ENCODE measurements around the gene KCNH3. TPM values are rescaled to one million over a fixed set of nuclear protein-coding genes. Genes with fewer than 3 reads are reported as not detected.

The KCNH3 gene
- total and polyA plus RNA-seq, 10 of the 15 experiments (the other 5 are each of a cell fraction or from before 2014, with no cell fraction given) = 0.03 to 0.45 (median 0.08) TPM; not detected in 5

DNA sequence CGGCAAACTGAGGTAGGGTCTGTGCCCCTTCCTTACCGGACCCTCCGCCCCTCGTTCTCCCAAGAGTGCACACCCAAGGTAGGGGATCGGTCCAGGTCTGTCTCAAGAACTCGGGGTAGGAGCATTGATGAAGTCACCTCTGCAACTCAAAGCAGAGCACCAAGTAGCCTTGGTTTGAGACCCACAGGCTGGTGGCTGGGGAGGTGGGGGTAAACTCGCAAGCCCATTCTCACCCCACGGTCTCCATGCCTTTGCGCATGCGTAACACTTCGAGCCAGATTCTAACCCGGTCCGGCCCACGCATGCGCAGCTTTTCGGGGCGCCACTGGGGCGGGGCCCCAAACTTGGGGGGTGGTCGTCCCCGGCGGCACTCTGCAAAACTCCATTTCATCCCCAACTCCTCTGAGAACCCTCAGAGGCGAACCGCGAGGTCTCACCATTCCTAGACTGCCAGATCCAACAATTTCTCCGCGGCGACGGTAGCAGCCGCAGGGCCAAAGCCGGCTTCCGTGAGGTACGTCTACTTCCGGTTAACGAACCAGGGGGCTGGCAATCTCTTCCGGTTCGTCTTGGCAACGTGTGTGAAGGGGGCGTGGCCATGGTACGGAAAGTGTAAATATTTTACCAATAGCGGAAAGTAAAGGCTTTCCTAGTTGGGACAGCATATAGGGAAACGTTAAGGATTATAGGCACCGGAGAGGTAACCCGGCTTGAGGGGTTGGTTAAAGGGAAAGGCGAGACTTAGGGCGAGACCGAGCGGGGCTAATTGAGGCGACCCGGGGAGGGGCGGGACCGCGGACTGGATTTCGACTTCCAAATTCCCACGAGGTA lies 29.0 kb downstream of the KCNH3 start, which contains the start of gene MCRS1 (continued):
- TF ChIP-seq, protein P1, sequence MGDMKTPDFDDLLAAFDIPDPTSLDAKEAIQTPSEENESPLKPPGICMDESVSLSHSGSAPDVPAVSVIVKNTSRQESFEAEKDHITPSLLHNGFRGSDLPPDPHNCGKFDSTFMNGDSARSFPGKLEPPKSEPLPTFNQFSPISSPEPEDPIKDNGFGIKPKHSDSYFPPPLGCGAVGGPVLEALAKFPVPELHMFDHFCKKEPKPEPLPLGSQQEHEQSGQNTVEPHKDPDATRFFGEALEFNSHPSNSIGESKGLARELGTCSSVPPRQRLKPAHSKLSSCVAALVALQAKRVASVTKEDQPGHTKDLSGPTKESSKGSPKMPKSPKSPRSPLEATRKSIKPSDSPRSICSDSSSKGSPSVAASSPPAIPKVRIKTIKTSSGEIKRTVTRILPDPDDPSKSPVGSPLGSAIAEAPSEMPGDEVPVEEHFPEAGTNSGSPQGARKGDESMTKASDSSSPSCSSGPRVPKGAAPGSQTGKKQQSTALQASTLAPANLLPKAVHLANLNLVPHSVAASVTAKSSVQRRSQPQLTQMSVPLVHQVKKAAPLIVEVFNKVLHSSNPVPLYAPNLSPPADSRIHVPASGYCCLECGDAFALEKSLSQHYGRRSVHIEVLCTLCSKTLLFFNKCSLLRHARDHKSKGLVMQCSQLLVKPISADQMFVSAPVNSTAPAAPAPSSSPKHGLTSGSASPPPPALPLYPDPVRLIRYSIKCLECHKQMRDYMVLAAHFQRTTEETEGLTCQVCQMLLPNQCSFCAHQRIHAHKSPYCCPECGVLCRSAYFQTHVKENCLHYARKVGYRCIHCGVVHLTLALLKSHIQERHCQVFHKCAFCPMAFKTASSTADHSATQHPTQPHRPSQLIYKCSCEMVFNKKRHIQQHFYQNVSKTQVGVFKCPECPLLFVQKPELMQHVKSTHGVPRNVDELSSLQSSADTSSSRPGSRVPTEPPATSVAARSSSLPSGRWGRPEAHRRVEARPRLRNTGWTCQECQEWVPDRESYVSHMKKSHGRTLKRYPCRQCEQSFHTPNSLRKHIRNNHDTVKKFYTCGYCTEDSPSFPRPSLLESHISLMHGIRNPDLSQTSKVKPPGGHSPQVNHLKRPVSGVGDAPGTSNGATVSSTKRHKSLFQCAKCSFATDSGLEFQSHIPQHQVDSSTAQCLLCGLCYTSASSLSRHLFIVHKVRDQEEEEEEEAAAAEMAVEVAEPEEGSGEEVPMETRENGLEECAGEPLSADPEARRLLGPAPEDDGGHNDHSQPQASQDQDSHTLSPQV (IDR thresholded peaks at IDR 0.05) = no peak
- peak; percentile 64; the same call in 1 of the 2 replicates for TF ChIP-seq GATAD2B (conservative IDR thresholded peaks at IDR 0.05; ENCODE audit: low read depth)
- peak; percentile 91 for TF ChIP-seq ZNF687 (IDR thresholded peaks at IDR 0.05)
- TF ChIP-seq EP300 (IDR thresholded peaks at IDR 0.05; ENCODE audit: borderline replicate concordance in 1 of 2, control insufficient read depth in 1 of 2, low read depth in 2 of 2, low read length in 2 of 2) = no peak
- TF ChIP-seq MTA3 (IDR thresholded peaks at IDR 0.05; ENCODE audit: borderline replicate concordance, low read length) = no peak
- TF ChIP-seq PML (IDR thresholded peaks at IDR 0.05; ENCODE audit: low read length) = peak; percentile 91; the same call in 1 of the 2 replicates
- no peak for TF ChIP-seq SRF (IDR thresholded peaks at IDR 0.05; ENCODE audit: low read depth in 2 of 2, low read length in 2 of 2)
- no peak for TF ChIP-seq CEBPB (IDR thresholded peaks at IDR 0.05; ENCODE audit: borderline replicate concordance in 1 of 2, low read depth in 2 of 2, low read length in 2 of 2)
- TF ChIP-seq CREB1 (IDR thresholded peaks at IDR 0.05; ENCODE audit: low read depth) = peak; percentile 88
- TF ChIP-seq, protein P2, sequence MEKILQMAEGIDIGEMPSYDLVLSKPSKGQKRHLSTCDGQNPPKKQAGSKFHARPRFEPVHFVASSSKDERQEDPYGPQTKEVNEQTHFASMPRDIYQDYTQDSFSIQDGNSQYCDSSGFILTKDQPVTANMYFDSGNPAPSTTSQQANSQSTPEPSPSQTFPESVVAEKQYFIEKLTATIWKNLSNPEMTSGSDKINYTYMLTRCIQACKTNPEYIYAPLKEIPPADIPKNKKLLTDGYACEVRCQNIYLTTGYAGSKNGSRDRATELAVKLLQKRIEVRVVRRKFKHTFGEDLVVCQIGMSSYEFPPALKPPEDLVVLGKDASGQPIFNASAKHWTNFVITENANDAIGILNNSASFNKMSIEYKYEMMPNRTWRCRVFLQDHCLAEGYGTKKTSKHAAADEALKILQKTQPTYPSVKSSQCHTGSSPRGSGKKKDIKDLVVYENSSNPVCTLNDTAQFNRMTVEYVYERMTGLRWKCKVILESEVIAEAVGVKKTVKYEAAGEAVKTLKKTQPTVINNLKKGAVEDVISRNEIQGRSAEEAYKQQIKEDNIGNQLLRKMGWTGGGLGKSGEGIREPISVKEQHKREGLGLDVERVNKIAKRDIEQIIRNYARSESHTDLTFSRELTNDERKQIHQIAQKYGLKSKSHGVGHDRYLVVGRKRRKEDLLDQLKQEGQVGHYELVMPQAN (conservative IDR thresholded peaks at IDR 0.05) = peak; percentile 71; the same call in 1 of the 2 replicates
- no peak for TF ChIP-seq MEF2A (IDR thresholded peaks at IDR 0.05; ENCODE audit: insufficient read depth, low read depth, low read length)
- TF ChIP-seq TCF12 (IDR thresholded peaks at IDR 0.05; ENCODE audit: low read depth, low read length) = peak; percentile 52; the same call in 1 of the 2 replicates
- TF ChIP-seq ZBTB40 (IDR thresholded peaks at IDR 0.05; ENCODE audit: borderline replicate concordance) = peak; percentile 99
